K562 (cell line): ENCODE results near the gene ATXN1. TPM values are rescaled to one million over a fixed set of nuclear protein-coding genes. Genes with fewer than 3 reads are reported as not detected.

Experiments
- ARID1B ChIP-seq: fragments of 450-650 bp; IDR thresholded peaks from 2 replicates; pipeline ENCODE4 v1.6.1; 2016; ENCODE audit warnings: antibody characterized with exemption, mild to moderate bottlenecking, inconsistent platforms
- CBX8 ChIP-seq: fragments of 200-600 bp; sonication (generic); IDR thresholded peaks from 2 replicates; pipeline ENCODE4 v1.6.1; 2012; ENCODE audit warnings: borderline replicate concordance, mixed run types, low read depth, mild to moderate bottlenecking, moderate library complexity, mixed read lengths, low read length, control low read depth, inconsistent platforms; ENCODE audit not compliant: poor library complexity, severe bottlenecking; ENCODE audit errors: extremely low read depth
- CSDE1 ChIP-seq, 2 experiments: fragments of 450-650 bp; IDR thresholded peaks; 2 replicates each; pipeline ENCODE4 v1.6.1; 2016; ENCODE audit warnings: mild to moderate bottlenecking in 1 of 2
- DNMT1 ChIP-seq: fragments of 450-650 bp; IDR thresholded peaks from 2 replicates; pipeline ENCODE4 v1.6.1; 2016; ENCODE audit warnings: antibody characterized with exemption, mild to moderate bottlenecking
- FOSL1 ChIP-seq: fragments of 200-800 bp; sonication (Bioruptor generic); conservative IDR thresholded peaks from 2 replicates; pipeline ENCODE4 v1.6.1; 2016; ENCODE audit warnings: missing genetic modification characterization, missing compliant biosample characterization
- FOXK1 ChIP-seq: sonication (generic); formaldehyde crosslinking; IDR thresholded peaks from 2 replicates; pipeline ENCODE4 v1.8.0; 2022; ENCODE audit warnings: missing genetic modification reagents, mild to moderate bottlenecking, borderline replicate concordance
- IRF2 ChIP-seq: sonication (generic); formaldehyde crosslinking; IDR thresholded peaks from 2 replicates; pipeline ENCODE4 v1.8.1; 2022; ENCODE audit warnings: mild to moderate bottlenecking, missing genetic modification reagents
- KDM1A ChIP-seq, 2 experiments: fragments of 450-650 bp; IDR thresholded peaks; 2 replicates each; pipeline ENCODE4 v1.6.1; 2016; ENCODE audit warnings: mild to moderate bottlenecking in 2 of 2
- MCM7 ChIP-seq, 2 experiments: fragments of 450-650 bp; IDR thresholded peaks; 2 replicates each; pipeline ENCODE4 v1.6.1; 2016 to 2018
- NBN ChIP-seq: fragments of 450-650 bp; IDR thresholded peaks from 2 replicates; pipeline ENCODE4 v1.6.1; 2016; ENCODE audit warnings: low read depth, mild to moderate bottlenecking
- NCOA1 ChIP-seq: fragments of 450-650 bp; IDR thresholded peaks from 2 replicates; pipeline ENCODE4 v1.6.1; 2016; ENCODE audit warnings: low read depth
- PHTF2 ChIP-seq: fragments of 250-450 bp; sonication (Bioruptor Pico); IDR thresholded peaks from 2 replicates; pipeline ENCODE4 v1.5.0; 2021; ENCODE audit warnings: mild to moderate bottlenecking
- RAD51 ChIP-seq: fragments of 450-650 bp; IDR thresholded peaks from 2 replicates; pipeline ENCODE4 v1.7.1; 2016; ENCODE audit warnings: low read depth, mild to moderate bottlenecking, borderline replicate concordance
- RREB1 ChIP-seq: fragments of 250-450 bp; sonication (Bioruptor Pico); IDR thresholded peaks from 2 replicates; pipeline ENCODE4 v1.4.0; 2020
- STAT6 ChIP-seq: sonication (generic); formaldehyde crosslinking; IDR thresholded peaks from 2 replicates; pipeline ENCODE4 v1.8.1; 2023; ENCODE audit warnings: mild to moderate bottlenecking, missing genetic modification reagents
- TARDBP ChIP-seq: fragments of 450-650 bp; IDR thresholded peaks from 2 replicates; pipeline ENCODE4 v1.6.1; 2016
- TEAD4 ChIP-seq, 2 experiments: sonication (generic) in 1 of 2; formaldehyde crosslinking in 1 of 2; IDR thresholded peaks; 2 replicates each; pipeline versions ENCODE4 v1.6.1 to v1.8.0; 2012 to 2022; ENCODE audit warnings: borderline replicate concordance in 1 of 2, inconsistent platforms in 1 of 2, low read length in 1 of 2, mild to moderate bottlenecking in 1 of 2, missing genetic modification reagents in 1 of 2
- polyA plus RNA-seq, 8 experiments: library from polyadenylated mRNA; depleted of rRNA in 4 of 8; stranded (reverse) in 5 of 8; unstranded in 3 of 8; fragments of >200 nt; fragmentation: Nextera tagmentation in 2 of 8; fragmentation: Illumina TruSeq in 1 of 8; extraction: Ambion mirVana in 2 of 8; extraction: Trizol in 1 of 8; gene quantifications; 2 replicates each; pipeline versions ENCODE4 v1.2.1 to v1.2.3, GENCODE V29; 2011 to 2014; ENCODE audit warnings: inconsistent platforms in 1 of 8, missing spikeins in 1 of 8
- total RNA-seq, 7 experiments: library from RNA; depleted of rRNA in 6 of 7; stranded (reverse); fragments of >200 nt in 6 of 7; fragmentation: Illumina TruSeq in 2 of 7; extraction: Trizol in 2 of 7; gene quantifications; 2 replicates each; pipeline versions ENCODE4 v1.2.1 to v1.2.3, GENCODE V29; 2011 to 2021; ENCODE audit warnings: low replicate concordance in 1 of 7

ATXN1 gene
- total and polyA plus RNA-seq, 9 of the 15 experiments (the other 6 are each of a cell fraction or from before 2014, with no cell fraction given) = under 0.01 to 1.2 (median 0.58) TPM

- peak; percentile 51 for TF ChIP-seq ARID1B
- no peak for TF ChIP-seq NBN
- no peak for TF ChIP-seq RAD51
- TF ChIP-seq DNMT1 = no peak
- TF ChIP-seq CBX8 = no peak
- no peak for TF ChIP-seq FOXK1 (CRISPR knock-in tag)
- no peak for TF ChIP-seq PHTF2
- TF ChIP-seq RREB1 (CRISPR knock-in tag) = no peak
- TF ChIP-seq MCM7 (IDR thresholded peaks at IDR 0.05) = no peak
- 0 out of 2 replicates have a peak, but pooled peaks have one; percentile 23 for TF ChIP-seq FOSL1
- TF ChIP-seq TEAD4 (IDR thresholded peaks at IDR 0.05; ENCODE audit: low read length) = peak; percentile 65
- TF ChIP-seq TEAD4 (CRISPR knock-in tag; IDR thresholded peaks at IDR 0.05; ENCODE audit: borderline replicate concordance) = no peak
- TF ChIP-seq TARDBP = no peak
- TF ChIP-seq STAT6 = no peak
- TF ChIP-seq CSDE1 (IDR thresholded peaks at IDR 0.05) = no peak
- peak; percentile 12 to 43; a peak in 2 of 4 replicates for TF ChIP-seq KDM1A (IDR thresholded peaks at IDR 0.05)
- TF ChIP-seq NCOA1 = no peak
- no peak for TF ChIP-seq IRF2
Observed at GRCh38 chr6:16252686-16253299, 508.5 kb downstream of the ATXN1 start (continued).
